HepG2 (cell line): ENCODE data around the gene GSC2. TPM values are rescaled to one million over a fixed set of nuclear protein-coding genes. Genes with fewer than 3 reads are reported as not detected.

Source experiments
- ATAC-seq: fragments of 200-7000 bp; cut with Tn5 transposase; 3 replicates; pipeline ENCODE4 v1.9.1; 2020; ENCODE audit warnings: mild to moderate bottlenecking, moderate library complexity
- BruUV-seq: library from RNA; stranded (reverse); fragments of 400-500 nt; replicated peaks from 2 replicates; lab custom pipeline; 2021; lab: Mats Ljungman, UMichigan
- CTCF ChIA-PET: fragments of 300-600 bp; formaldehyde crosslinking; extraction: SDS; loops from one replicate; lab custom pipeline; 2021; ENCODE audit warnings: low total read pairs, inconsistent platforms, low intra/inter-chr PET ratio; lab: Yijun Ruan, JAX
- POLR2A ChIA-PET: fragments of 350-600 bp; sonication (Branson Sonifier 250); formaldehyde crosslinking; loops from one replicate; lab custom pipeline; 2020; ENCODE audit warnings: antibody characterized with exemption, inconsistent platforms; lab: Yijun Ruan, JAX
- DNase-seq: peaks from one replicate; pipeline ENCODE4 v3.0.0-alpha.2; 2015; ENCODE audit warnings: low spot score
- FAIRE-seq: peaks from 3 replicates; lab custom pipeline; 2011; peaks lifted over from hg19 to GRCh38; lab: Jason Lieb, UNC
- H2AFZ ChIP-seq: one replicate; pipeline ENCODE4 v1.6.1; 2011; ENCODE audit warnings: low read length, inconsistent platforms
- H3K27ac ChIP-seq: fragments of 300-600 bp; 3 replicates; pipeline ENCODE4 v1.8.0; 2011; ENCODE audit warnings: mixed run types, mild to moderate bottlenecking, mixed read lengths, low read length, inconsistent platforms; ENCODE audit not compliant: insufficient read depth; ENCODE audit errors: extremely low read length
- H3K27me3 ChIP-seq, 2 experiments: fragments of 200-600 bp in 1 of 2; 2 replicates in 1 of 2; 3 replicates in 1 of 2; pipeline versions ENCODE4 v1.6.0 to v1.8.0; 2011; ENCODE audit warnings: low read length in 2 of 2, mild to moderate bottlenecking in 2 of 2, moderate library complexity in 2 of 2, inconsistent platforms in 1 of 2; ENCODE audit not compliant: insufficient read depth in 2 of 2, control insufficient read depth in 1 of 2
- H3K36me3 ChIP-seq, 2 experiments: fragments of 200-600 bp in 1 of 2; replicated peaks in 1 of 2; 2 replicates in 1 of 2; 3 replicates in 1 of 2; pipeline versions ENCODE4 v1.5.1 to v1.8.0; 2011; ENCODE audit warnings: low read length in 2 of 2, inconsistent platforms in 1 of 2; ENCODE audit not compliant: insufficient read depth in 2 of 2, control insufficient read depth in 1 of 2
- H3K4me1 ChIP-seq: 2 replicates; pipeline ENCODE4 v1.5.1; 2012; ENCODE audit warnings: low read length, inconsistent platforms; ENCODE audit not compliant: insufficient read depth
- H3K4me2 ChIP-seq: 2 replicates; pipeline ENCODE4 v1.6.0; 2011; ENCODE audit warnings: low read depth, low read length, inconsistent platforms
- H3K4me3 ChIP-seq, 3 experiments: fragments of 200-600 bp in 1 of 3; sonication (generic), shearing (Covaris generic) in 1 of 3; replicated peaks in 1 of 3; 2 replicates each; pipeline ENCODE4 v1.5.1; 2011 to 2016; ENCODE audit warnings: low read length in 3 of 3, inconsistent platforms in 2 of 3, low read depth in 2 of 3, mild to moderate bottlenecking in 2 of 3, control low read depth in 1 of 3, mixed read lengths in 1 of 3; ENCODE audit not compliant: insufficient read depth in 1 of 3
- H3K79me2 ChIP-seq: one replicate; pipeline ENCODE4 v1.6.1; 2011; ENCODE audit warnings: low read length, inconsistent platforms; ENCODE audit not compliant: insufficient read depth
- H3K9ac ChIP-seq: 2 replicates; pipeline ENCODE4 v1.6.0; 2011; ENCODE audit warnings: mild to moderate bottlenecking, low read depth, low read length, inconsistent platforms; ENCODE audit not compliant: insufficient read depth
- H3K9me3 ChIP-seq: 2 replicates; pipeline ENCODE4 v1.5.1; 2012; ENCODE audit warnings: mild to moderate bottlenecking, low read length
- H4K20me1 ChIP-seq: 2 replicates; pipeline ENCODE4 v1.6.0; 2011; ENCODE audit warnings: inconsistent platforms, mild to moderate bottlenecking, low read length, moderate library complexity; ENCODE audit not compliant: insufficient read depth
- EED ChIP-seq: sonication (generic); formaldehyde crosslinking; IDR thresholded peaks from 2 replicates; pipeline ENCODE4 v1.5.0; 2020; ENCODE audit warnings: mild to moderate bottlenecking, missing genetic modification reagents
- HMG20B ChIP-seq: conservative IDR thresholded peaks from 2 replicates; pipeline ENCODE4 v1.6.1; 2016; ENCODE audit warnings: missing genetic modification reagents, missing compliant biosample characterization
- MBNL3 ChIP-seq: fragments of 250-450 bp; sonication (Bioruptor Pico); conservative IDR thresholded peaks from 2 replicates; pipeline ENCODE4 v1.8.0; 2022; ENCODE audit warnings: mild to moderate bottlenecking, inconsistent platforms
- SRY ChIP-seq: sonication (generic); formaldehyde crosslinking; IDR thresholded peaks from 2 replicates; pipeline ENCODE4 v1.8.0; 2022; ENCODE audit warnings: mild to moderate bottlenecking, missing genetic modification reagents
- ZBTB3 ChIP-seq: sonication (generic); formaldehyde crosslinking; IDR thresholded peaks from 2 replicates; pipeline ENCODE4 v1.4.0; 2020; ENCODE audit warnings: low read depth, mild to moderate bottlenecking, moderate library complexity, missing genetic modification reagents, borderline replicate concordance
- ZNF263 ChIP-seq: sonication (generic); formaldehyde crosslinking; IDR thresholded peaks from 2 replicates; pipeline ENCODE4 v1.4.0; 2020; ENCODE audit warnings: missing genetic modification reagents
- ZNF776 ChIP-seq: sonication (generic); formaldehyde crosslinking; IDR thresholded peaks from 2 replicates; pipeline ENCODE4 v1.4.0; 2020; ENCODE audit warnings: mild to moderate bottlenecking, missing genetic modification reagents
- WGBS: methylation state at CpG from one replicate; pipeline ENCODE4 v1.1.6; 2017; ENCODE audit warnings: low lambda C conversion rate; 5-methylcytosine and 5-hydroxymethylcytosine counted together
- in situ Hi-C: cut with HindIII; loops from 2 replicates; pipeline ENCODE4 v1.10.0; 2017; ENCODE audit warnings: low pct_unique_long_range_greater_than_20kb; ENCODE audit not compliant: extremely low pct_ligation_motif_present
- intact Hi-C: fragments of 100-400 bp; cut with micrococcal nuclease; formaldehyde crosslinking; loops from one replicate; pipeline ENCODE4 v1.10.0; 2022; ENCODE audit not compliant: unreplicated experiment
- polyA plus RNA-seq, 8 experiments: library from polyadenylated mRNA; depleted of rRNA in 3 of 8; stranded (reverse) in 7 of 8; unstranded in 1 of 8; fragments of >200 nt; fragmentation: Illumina TruSeq in 4 of 8; extraction: Trizol in 4 of 8; gene quantifications; 2 replicates each; pipeline versions ENCODE4 v1.2.1 to v1.2.3, GENCODE V29; 2011 to 2016; ENCODE audit warnings: low read depth in 4 of 8, missing spikeins in 1 of 8, mixed read lengths in 1 of 8; ENCODE audit not compliant: insufficient read depth in 1 of 8
- total RNA-seq, 5 experiments: library from RNA; depleted of rRNA; stranded (reverse); fragments of >200 nt; fragmentation: Illumina TruSeq; extraction: Trizol; gene quantifications; 2 replicates each; pipeline ENCODE4 v1.2.3, GENCODE V29; 2016; ENCODE audit warnings: low read depth in 1 of 5
- TF ChIP-seq, protein P1 (sequence below): sonication (generic); formaldehyde crosslinking; IDR thresholded peaks from 2 replicates; pipeline ENCODE4 v1.4.0; 2020; ENCODE audit warnings: missing genetic modification reagents
- TF ChIP-seq, protein P2 (sequence below): sonication (generic); formaldehyde crosslinking; IDR thresholded peaks from 2 replicates; pipeline ENCODE4 v1.8.1; 2023; ENCODE audit warnings: mild to moderate bottlenecking, missing genetic modification reagents, borderline replicate concordance
- TF ChIP-seq, protein P3 (sequence below), 2 experiments: sonication (generic) in 1 of 2; formaldehyde crosslinking in 1 of 2; IDR thresholded peaks; 2 replicates each; pipeline versions ENCODE4 v1.6.1 to v1.9.0; 2014 to 2022; ENCODE audit warnings: antibody characterized with exemption in 1 of 2, borderline replicate concordance in 1 of 2, inconsistent platforms in 1 of 2, low read depth in 1 of 2, missing genetic modification reagents in 1 of 2

GSC2 gene
- total and polyA plus RNA-seq, 2 of the 13 experiments (the other 11 are each of a cell fraction or from before 2014, with no cell fraction given), result not detected

DNA sequence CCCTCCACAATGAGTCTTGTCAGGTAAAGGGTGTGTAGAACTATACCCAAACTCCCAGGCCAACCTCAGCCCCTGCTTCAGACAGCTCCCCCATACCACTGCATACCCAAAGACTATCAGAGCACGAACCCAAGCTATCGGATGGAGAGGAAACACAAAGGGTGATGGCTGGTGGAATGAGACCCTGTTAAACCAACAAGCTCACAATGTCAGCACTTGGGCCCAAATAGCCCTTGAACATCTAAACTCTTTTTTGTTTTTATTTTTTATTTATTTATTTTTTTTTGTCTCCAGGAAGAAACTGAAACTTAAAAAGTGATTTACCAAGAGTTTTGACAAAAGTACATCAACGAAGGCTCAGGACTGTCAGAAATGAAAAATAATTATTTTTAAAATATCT, 38.5 kb downstream of the GSC2 start:
- 95% methylated on average over 3 of the region's 3 CpGs for WGBS
- no TSS peak for BruUV-seq
- H3K79me2 ChIP-seq, result peaks cover 81% of the 10 kb centered on the region
- TF ChIP-seq ZBTB3 (CRISPR knock-in tag) (no peak), ZNF263 (CRISPR knock-in tag) (no peak), MBNL3 (CRISPR knock-in tag) (no peak), SRY (no peak), EED (CRISPR knock-in tag) (no peak)
- TF ChIP-seq, all 625 proteins: peak for 0
- peaks cover 0 to 20% of the 10 kb centered on the region in 2 experiments for H3K36me3 ChIP-seq
- no peak overlapping the region for H3K9ac ChIP-seq
- H2AFZ ChIP-seq, result no peak overlapping the region
- no peak for FAIRE-seq
- H4K20me1 ChIP-seq, result peaks cover 51% of the 10 kb centered on the region
- in situ Hi-C loops (no loop called here), intact Hi-C loops (no loop called here)
- no peaks in the 10 kb centered on the region; a peak in 1 of 5 replicates for H3K27me3 ChIP-seq
- no peak overlapping the region for H3K4me3 ChIP-seq
- POLR2A ChIA-PET, result interaction anchor here (1.2 to 1.3 kb wide), 2 partner anchors 11 to 33 kb away, joined by 3 read pairs; partner anchors contain the start of genes DGCR2 and ESS2
- CTCF ChIA-PET, result no interaction called here
- H3K9me3 ChIP-seq, result no peaks in the 10 kb centered on the region
- no peak overlapping the region for H3K4me2 ChIP-seq
- no peak overlapping the region for H3K27ac ChIP-seq
- DNase-seq, result no peak
- no peak for ATAC-seq
- peaks cover 35% of the 10 kb centered on the region for H3K4me1 ChIP-seq

DNA sequence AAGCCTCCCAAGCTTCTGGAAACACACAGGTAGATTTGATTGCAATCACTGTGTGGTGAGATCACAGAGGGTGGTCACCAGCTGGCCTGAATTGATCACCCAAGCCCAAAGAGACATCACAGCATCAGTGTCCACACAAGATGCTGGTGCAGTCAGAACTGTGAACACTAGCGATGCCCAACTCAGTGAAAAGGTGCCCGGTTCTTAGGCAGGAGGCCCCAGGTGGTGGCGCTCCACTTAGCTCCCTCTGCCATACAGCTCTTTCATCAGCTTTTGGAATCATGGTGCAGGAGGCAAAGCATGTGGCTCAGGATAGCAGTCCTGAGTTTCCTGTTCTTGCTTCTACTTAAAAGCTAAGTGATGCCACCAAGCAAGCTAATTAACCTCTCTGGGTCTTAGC, 39.0 kb downstream of the GSC2 start:
- no peaks in the 10 kb centered on the region for H3K9me3 ChIP-seq
- peaks cover 81% of the 10 kb centered on the region for H3K79me2 ChIP-seq
- H3K9ac ChIP-seq, result no peak overlapping the region
- in situ Hi-C loops, result no loop called here
- DNase-seq, result no peak
- H3K27me3 ChIP-seq, result no peaks in the 10 kb centered on the region; a peak in 1 of 5 replicates
- peaks cover 0 to 20% of the 10 kb centered on the region in 2 experiments for H3K36me3 ChIP-seq
- H3K27ac ChIP-seq, result no peak overlapping the region
- intact Hi-C loops, result no loop called here
- POLR2A ChIA-PET, result interaction anchor here (1.2 to 1.3 kb wide), 2 partner anchors 11 to 33 kb away, joined by 3 read pairs; partner anchors contain the start of genes DGCR2 and ESS2
- CTCF ChIA-PET, result no interaction called here
- H3K4me2 ChIP-seq, result no peak overlapping the region
- H3K4me3 ChIP-seq, result no peak overlapping the region
- WGBS, result 100% methylated on average over 2 of the region's 3 CpGs
- peaks cover 53% of the 10 kb centered on the region for H4K20me1 ChIP-seq
- H2AFZ ChIP-seq, result no peak overlapping the region
- BruUV-seq, result no TSS peak
- ATAC-seq, result no peak
- TF ChIP-seq, protein P1, sequence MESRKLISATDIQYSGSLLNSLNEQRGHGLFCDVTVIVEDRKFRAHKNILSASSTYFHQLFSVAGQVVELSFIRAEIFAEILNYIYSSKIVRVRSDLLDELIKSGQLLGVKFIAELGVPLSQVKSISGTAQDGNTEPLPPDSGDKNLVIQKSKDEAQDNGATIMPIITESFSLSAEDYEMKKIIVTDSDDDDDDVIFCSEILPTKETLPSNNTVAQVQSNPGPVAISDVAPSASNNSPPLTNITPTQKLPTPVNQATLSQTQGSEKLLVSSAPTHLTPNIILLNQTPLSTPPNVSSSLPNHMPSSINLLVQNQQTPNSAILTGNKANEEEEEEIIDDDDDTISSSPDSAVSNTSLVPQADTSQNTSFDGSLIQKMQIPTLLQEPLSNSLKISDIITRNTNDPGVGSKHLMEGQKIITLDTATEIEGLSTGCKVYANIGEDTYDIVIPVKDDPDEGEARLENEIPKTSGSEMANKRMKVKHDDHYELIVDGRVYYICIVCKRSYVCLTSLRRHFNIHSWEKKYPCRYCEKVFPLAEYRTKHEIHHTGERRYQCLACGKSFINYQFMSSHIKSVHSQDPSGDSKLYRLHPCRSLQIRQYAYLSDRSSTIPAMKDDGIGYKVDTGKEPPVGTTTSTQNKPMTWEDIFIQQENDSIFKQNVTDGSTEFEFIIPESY, result peak; percentile 96
- TF ChIP-seq, protein P2, sequence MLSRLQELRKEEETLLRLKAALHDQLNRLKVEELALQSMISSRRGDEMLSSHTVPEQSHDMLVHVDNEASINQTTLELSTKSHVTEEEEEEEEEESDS, result no peak
- TF ChIP-seq ZNF776 (CRISPR knock-in tag) (no peak), HMG20B (CRISPR knock-in tag) (no peak)
- TF ChIP-seq, protein P3, sequence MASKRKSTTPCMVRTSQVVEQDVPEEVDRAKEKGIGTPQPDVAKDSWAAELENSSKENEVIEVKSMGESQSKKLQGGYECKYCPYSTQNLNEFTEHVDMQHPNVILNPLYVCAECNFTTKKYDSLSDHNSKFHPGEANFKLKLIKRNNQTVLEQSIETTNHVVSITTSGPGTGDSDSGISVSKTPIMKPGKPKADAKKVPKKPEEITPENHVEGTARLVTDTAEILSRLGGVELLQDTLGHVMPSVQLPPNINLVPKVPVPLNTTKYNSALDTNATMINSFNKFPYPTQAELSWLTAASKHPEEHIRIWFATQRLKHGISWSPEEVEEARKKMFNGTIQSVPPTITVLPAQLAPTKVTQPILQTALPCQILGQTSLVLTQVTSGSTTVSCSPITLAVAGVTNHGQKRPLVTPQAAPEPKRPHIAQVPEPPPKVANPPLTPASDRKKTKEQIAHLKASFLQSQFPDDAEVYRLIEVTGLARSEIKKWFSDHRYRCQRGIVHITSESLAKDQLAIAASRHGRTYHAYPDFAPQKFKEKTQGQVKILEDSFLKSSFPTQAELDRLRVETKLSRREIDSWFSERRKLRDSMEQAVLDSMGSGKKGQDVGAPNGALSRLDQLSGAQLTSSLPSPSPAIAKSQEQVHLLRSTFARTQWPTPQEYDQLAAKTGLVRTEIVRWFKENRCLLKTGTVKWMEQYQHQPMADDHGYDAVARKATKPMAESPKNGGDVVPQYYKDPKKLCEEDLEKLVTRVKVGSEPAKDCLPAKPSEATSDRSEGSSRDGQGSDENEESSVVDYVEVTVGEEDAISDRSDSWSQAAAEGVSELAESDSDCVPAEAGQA (IDR thresholded peaks at IDR 0.05; ENCODE audit: low read depth), result no peak
- TF ChIP-seq, protein P3 (CRISPR knock-in tag; IDR thresholded peaks at IDR 0.05; ENCODE audit: borderline replicate concordance), result no peak
- FAIRE-seq, result no peak
- peaks cover 31% of the 10 kb centered on the region for H3K4me1 ChIP-seq
